HepG2 (cell line): Measurements from ENCODE around the gene GDAP1L1. TPM values are rescaled to one million over a fixed set of nuclear protein-coding genes. Genes with fewer than 3 reads are reported as not detected.

ENCODE experiments used
- FOXO1 ChIP-seq: sonication (generic); formaldehyde crosslinking; IDR thresholded peaks from 2 replicates; pipeline ENCODE4 v1.4.0; 2020; ENCODE audit warnings: missing genetic modification reagents
- HCFC1 ChIP-seq: fragments of 150-350 bp; IDR thresholded peaks from 2 replicates; pipeline ENCODE4 v1.6.1; 2014; ENCODE audit warnings: low read depth, low read length
- HIVEP1 ChIP-seq: sonication (generic); formaldehyde crosslinking; IDR thresholded peaks from 2 replicates; pipeline ENCODE4 v1.4.0; 2020; ENCODE audit warnings: mild to moderate bottlenecking, missing genetic modification reagents
- KDM6A ChIP-seq: IDR thresholded peaks from 2 replicates; pipeline ENCODE4 v1.6.1; 2016; ENCODE audit warnings: low read depth
- KLF11 ChIP-seq: IDR thresholded peaks from 2 replicates; pipeline ENCODE4 v1.6.1; 2016; ENCODE audit warnings: missing compliant biosample characterization
- NR2F1 ChIP-seq, 2 experiments: fragments of 450-650 bp in 1 of 2; formaldehyde crosslinking in 1 of 2; IDR thresholded peaks; 2 replicates each; pipeline versions ENCODE4 v1.5.0 to v1.6.1; 2016 to 2020; ENCODE audit warnings: mild to moderate bottlenecking in 1 of 2, missing compliant biosample characterization in 1 of 2, missing genetic modification reagents in 1 of 2, moderate library complexity in 1 of 2
- RBM22 ChIP-seq: fragments of 200-400 bp; formaldehyde crosslinking; optimal IDR thresholded peaks from 2 replicates; pipeline ENCODE3; 2017; ENCODE audit warnings: mild to moderate bottlenecking, low read length, moderate library complexity
- SATB2 ChIP-seq: sonication (generic); formaldehyde crosslinking; IDR thresholded peaks from 2 replicates; pipeline ENCODE4 v1.5.0; 2020; ENCODE audit warnings: missing genetic modification reagents
- SRSF1 ChIP-seq: fragments of 200-400 bp; formaldehyde crosslinking; optimal IDR thresholded peaks from 2 replicates; pipeline ENCODE3; 2017; ENCODE audit warnings: mild to moderate bottlenecking, low read depth, low read length, moderate library complexity
- TEAD3 ChIP-seq: optimal IDR thresholded peaks from 2 replicates; pipeline ENCODE3; 2016; ENCODE audit warnings: borderline replicate concordance
- ZNF335 ChIP-seq: sonication (generic); formaldehyde crosslinking; IDR thresholded peaks from 2 replicates; pipeline ENCODE4 v1.4.0; 2020; ENCODE audit warnings: missing genetic modification reagents
- ZNF343 ChIP-seq: sonication (generic); formaldehyde crosslinking; IDR thresholded peaks from 2 replicates; pipeline ENCODE4 v1.4.0; 2020; ENCODE audit warnings: mild to moderate bottlenecking, missing genetic modification reagents
- ZNF670 ChIP-seq: sonication (generic); formaldehyde crosslinking; IDR thresholded peaks from 2 replicates; pipeline ENCODE4 v1.8.0; 2022; ENCODE audit warnings: mild to moderate bottlenecking, missing genetic modification reagents, borderline replicate concordance
- polyA plus RNA-seq, 8 experiments: library from polyadenylated mRNA; depleted of rRNA in 3 of 8; stranded (reverse) in 7 of 8; unstranded in 1 of 8; fragments of >200 nt; fragmentation: Illumina TruSeq in 4 of 8; extraction: Trizol in 4 of 8; gene quantifications; 2 replicates each; pipeline versions ENCODE4 v1.2.1 to v1.2.3, GENCODE V29; 2011 to 2016; ENCODE audit warnings: low read depth in 4 of 8, missing spikeins in 1 of 8, mixed read lengths in 1 of 8; ENCODE audit not compliant: insufficient read depth in 1 of 8
- total RNA-seq, 5 experiments: library from RNA; depleted of rRNA; stranded (reverse); fragments of >200 nt; fragmentation: Illumina TruSeq; extraction: Trizol; gene quantifications; 2 replicates each; pipeline ENCODE4 v1.2.3, GENCODE V29; 2016; ENCODE audit warnings: low read depth in 1 of 5
- TF ChIP-seq, protein P1 (sequence below): IDR thresholded peaks from 2 replicates; pipeline ENCODE4 v1.6.1; 2012; ENCODE audit warnings: low read length, improper control_type of control experiment
- TF ChIP-seq, protein P2 (sequence below): sonication (generic); formaldehyde crosslinking; IDR thresholded peaks from 2 replicates; pipeline ENCODE4 v1.5.1; 2020; ENCODE audit warnings: missing genetic modification reagents, mild to moderate bottlenecking, borderline replicate concordance
- TF ChIP-seq, protein P3 (sequence below): sonication (generic); formaldehyde crosslinking; IDR thresholded peaks from 2 replicates; pipeline ENCODE4 v1.9.0; 2022; ENCODE audit warnings: low read depth, missing genetic modification reagents

GDAP1L1 gene
- total and polyA plus RNA-seq, 2 of the 13 experiments (the other 11 are each of a cell fraction or from before 2014, with no cell fraction given) = 0.04 TPM; not detected in 1

DNA sequence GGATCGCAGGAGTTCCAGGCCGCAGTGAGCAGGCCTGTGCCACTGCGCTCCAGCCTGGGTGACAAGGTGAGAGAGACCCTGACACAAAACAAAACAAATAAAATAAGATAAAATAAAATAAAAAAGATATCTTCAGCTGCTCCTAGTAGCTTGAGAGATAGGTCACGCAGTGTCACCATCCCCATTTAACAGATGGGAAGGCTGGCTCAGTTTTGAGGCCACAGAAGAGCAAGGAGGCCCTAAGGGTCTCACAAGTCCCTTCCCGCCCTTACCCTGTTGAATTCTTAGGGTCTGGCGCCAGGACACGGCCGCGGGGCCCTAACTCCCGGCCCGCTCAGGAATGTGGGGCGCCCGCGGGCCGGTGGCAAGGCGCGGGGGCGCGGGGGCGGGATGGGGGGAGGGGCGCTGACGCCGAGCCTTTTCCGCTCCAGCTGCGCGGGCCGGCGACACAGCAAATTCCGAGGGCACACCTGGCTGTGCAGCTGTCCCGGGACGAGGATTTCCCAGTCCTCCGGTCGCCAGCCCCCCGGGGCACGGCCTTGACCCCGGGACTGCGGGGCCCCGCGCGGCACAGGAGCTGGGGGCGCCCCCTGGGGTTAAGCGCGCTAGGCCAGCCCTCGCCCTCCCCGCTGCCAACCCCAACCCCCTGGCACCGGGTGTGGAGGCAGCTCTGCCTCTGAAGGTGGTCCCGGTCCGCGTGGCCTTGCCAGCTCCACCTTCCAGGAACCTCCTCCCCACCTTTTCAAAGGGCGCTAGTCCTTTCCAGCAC, 79.5 kb downstream of the GDAP1L1 start (continued):
- TF ChIP-seq, protein P1, sequence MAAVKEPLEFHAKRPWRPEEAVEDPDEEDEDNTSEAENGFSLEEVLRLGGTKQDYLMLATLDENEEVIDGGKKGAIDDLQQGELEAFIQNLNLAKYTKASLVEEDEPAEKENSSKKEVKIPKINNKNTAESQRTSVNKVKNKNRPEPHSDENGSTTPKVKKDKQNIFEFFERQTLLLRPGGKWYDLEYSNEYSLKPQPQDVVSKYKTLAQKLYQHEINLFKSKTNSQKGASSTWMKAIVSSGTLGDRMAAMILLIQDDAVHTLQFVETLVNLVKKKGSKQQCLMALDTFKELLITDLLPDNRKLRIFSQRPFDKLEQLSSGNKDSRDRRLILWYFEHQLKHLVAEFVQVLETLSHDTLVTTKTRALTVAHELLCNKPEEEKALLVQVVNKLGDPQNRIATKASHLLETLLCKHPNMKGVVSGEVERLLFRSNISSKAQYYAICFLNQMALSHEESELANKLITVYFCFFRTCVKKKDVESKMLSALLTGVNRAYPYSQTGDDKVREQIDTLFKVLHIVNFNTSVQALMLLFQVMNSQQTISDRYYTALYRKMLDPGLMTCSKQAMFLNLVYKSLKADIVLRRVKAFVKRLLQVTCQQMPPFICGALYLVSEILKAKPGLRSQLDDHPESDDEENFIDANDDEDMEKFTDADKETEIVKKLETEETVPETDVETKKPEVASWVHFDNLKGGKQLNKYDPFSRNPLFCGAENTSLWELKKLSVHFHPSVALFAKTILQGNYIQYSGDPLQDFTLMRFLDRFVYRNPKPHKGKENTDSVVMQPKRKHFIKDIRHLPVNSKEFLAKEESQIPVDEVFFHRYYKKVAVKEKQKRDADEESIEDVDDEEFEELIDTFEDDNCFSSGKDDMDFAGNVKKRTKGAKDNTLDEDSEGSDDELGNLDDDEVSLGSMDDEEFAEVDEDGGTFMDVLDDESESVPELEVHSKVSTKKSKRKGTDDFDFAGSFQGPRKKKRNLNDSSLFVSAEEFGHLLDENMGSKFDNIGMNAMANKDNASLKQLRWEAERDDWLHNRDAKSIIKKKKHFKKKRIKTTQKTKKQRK = no peak
- peak; percentile 69 for TF ChIP-seq TEAD3
- TF ChIP-seq, protein P2, sequence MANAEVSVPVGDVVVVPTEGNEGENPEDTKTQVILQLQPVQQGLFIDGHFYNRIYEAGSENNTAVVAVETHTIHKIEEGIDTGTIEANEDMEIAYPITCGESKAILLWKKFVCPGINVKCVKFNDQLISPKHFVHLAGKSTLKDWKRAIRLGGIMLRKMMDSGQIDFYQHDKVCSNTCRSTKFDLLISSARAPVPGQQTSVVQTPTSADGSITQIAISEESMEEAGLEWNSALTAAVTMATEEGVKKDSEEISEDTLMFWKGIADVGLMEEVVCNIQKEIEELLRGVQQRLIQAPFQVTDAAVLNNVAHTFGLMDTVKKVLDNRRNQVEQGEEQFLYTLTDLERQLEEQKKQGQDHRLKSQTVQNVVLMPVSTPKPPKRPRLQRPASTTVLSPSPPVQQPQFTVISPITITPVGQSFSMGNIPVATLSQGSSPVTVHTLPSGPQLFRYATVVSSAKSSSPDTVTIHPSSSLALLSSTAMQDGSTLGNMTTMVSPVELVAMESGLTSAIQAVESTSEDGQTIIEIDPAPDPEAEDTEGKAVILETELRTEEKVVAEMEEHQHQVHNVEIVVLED (CRISPR knock-in tag) = no peak
- no peak for TF ChIP-seq KDM6A (CRISPR knock-in tag)
- no peak for TF ChIP-seq HCFC1
- TF ChIP-seq SRSF1 = no peak
- no peak for TF ChIP-seq FOXO1
- TF ChIP-seq ZNF335 = no peak
- TF ChIP-seq HIVEP1 = peak; percentile 67; the same call in 1 of the 2 replicates
- no peak for TF ChIP-seq KLF11
- peak; percentile 68 to 71; a peak in 3 of 4 replicates for TF ChIP-seq NR2F1 (CRISPR knock-in tag; IDR thresholded peaks at IDR 0.05)
- TF ChIP-seq ZNF343 (CRISPR knock-in tag) = 0 out of 2 replicates have a peak, but pooled peaks have one; percentile 26
- TF ChIP-seq SATB2 = no peak
- TF ChIP-seq, protein P3, sequence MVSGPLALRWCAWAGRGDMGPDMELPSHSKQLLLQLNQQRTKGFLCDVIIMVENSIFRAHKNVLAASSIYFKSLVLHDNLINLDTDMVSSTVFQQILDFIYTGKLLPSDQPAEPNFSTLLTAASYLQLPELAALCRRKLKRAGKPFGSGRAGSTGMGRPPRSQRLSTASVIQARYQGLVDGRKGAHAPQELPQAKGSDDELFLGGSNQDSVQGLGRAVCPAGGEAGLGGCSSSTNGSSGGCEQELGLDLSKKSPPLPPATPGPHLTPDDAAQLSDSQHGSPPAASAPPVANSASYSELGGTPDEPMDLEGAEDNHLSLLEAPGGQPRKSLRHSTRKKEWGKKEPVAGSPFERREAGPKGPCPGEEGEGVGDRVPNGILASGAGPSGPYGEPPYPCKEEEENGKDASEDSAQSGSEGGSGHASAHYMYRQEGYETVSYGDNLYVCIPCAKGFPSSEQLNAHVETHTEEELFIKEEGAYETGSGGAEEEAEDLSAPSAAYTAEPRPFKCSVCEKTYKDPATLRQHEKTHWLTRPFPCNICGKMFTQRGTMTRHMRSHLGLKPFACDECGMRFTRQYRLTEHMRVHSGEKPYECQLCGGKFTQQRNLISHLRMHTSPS = peak; percentile 85
- TF ChIP-seq ZNF670 (CRISPR knock-in tag) = no peak
- no peak for TF ChIP-seq RBM22
